Germinal center (tissue), 1 donor: Measurements from ENCODE around the gene PRSS12.
A peak's percentile ranks its signal among the peaks of the same experiment; 100 is the strongest.
"Not testable (repeated sequence)": the region's sequence is repeated elsewhere in the genome, so short reads cannot be mapped to it uniquely, and the experiment has no call there.

Experiments
- DNase-seq: peaks from one replicate; pipeline ENCODE4 v3.0.0; 2012; ENCODE audit warnings: mixed read lengths, low spot score

PRSS12 gene, protein sequence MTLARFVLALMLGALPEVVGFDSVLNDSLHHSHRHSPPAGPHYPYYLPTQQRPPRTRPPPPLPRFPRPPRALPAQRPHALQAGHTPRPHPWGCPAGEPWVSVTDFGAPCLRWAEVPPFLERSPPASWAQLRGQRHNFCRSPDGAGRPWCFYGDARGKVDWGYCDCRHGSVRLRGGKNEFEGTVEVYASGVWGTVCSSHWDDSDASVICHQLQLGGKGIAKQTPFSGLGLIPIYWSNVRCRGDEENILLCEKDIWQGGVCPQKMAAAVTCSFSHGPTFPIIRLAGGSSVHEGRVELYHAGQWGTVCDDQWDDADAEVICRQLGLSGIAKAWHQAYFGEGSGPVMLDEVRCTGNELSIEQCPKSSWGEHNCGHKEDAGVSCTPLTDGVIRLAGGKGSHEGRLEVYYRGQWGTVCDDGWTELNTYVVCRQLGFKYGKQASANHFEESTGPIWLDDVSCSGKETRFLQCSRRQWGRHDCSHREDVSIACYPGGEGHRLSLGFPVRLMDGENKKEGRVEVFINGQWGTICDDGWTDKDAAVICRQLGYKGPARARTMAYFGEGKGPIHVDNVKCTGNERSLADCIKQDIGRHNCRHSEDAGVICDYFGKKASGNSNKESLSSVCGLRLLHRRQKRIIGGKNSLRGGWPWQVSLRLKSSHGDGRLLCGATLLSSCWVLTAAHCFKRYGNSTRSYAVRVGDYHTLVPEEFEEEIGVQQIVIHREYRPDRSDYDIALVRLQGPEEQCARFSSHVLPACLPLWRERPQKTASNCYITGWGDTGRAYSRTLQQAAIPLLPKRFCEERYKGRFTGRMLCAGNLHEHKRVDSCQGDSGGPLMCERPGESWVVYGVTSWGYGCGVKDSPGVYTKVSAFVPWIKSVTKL

DNA sequence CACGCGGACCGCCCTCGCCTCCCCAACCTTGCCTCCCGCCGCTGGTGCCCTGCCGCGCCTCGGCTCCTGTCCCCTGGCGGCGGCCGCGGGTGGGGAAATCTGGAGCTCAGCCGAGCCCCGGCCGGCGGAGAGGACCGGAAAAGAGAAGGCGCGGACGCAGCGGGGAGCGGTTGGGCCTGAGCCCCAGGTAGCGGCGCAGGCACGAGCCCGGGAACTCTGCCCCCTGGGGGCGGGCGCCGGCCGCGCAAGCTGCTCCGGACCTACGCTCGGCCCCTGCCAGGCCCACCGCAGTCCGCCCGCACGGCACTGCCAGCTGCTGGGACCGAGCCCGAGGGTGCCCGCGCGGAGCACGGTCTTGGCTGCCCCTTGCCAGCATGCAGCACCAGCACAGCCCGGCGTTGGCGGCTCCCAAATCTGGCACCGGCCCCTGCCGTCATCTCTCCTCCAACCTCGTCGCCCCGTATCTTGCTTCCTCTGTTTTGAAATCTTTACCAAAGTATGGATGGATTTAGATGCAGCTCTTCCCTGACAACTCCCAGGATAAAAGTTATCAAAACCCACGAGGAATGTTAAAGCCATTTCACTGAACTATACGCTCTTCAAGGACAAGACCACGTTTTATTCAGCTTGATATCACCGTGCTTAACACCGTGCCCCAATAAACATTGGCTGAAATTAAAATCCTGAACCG lies at the start of gene PRSS12:
TSS of gene PRSS12 (minus strand) at position 161 of the 691 bp plus-strand sequence. CDS start 283 bp downstream, outside the sequence.
- DNase-seq, result peak; percentile 79

DNA sequence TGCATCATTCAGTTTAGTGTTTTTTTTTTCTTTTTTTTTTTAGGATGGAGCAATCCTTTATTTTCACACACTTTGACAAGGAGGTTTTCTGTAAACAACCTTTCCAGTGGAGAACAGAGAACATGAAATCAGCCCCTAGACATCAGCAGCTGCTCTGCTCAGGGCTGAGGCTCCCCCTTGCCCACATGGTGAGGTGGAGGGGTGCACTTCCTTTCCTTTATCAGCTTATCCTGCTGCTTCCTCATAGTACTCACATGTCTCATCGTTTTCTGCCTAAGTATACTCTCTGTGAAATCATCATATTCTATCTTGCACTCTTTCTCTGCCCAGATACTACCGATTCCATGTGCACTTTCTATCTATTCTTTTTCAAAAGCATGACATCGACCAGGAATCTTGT lies 47.6 kb upstream of the PRSS12 start:
- DNase-seq, result no peak

DNA sequence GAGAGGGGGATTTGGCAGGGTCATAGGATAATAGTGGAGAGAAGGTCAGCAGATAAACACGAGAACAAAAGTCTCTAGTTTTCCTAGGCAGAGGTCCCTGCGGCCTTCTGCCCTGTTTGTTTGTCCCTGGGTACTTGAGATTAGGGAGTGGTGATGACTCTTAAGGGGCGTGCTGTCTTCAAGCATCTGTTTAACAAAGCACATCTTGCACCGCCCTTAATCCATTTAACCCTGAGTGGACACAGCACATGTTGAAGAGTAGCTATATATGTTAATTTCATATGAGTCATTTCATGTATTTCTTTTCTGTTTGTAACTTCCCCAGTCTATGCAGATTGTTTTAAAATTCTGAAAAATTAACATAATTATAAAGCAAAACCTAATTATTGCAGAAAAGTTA lies 47.1 kb upstream of the PRSS12 start:
- not testable (repeated sequence) for DNase-seq

DNA sequence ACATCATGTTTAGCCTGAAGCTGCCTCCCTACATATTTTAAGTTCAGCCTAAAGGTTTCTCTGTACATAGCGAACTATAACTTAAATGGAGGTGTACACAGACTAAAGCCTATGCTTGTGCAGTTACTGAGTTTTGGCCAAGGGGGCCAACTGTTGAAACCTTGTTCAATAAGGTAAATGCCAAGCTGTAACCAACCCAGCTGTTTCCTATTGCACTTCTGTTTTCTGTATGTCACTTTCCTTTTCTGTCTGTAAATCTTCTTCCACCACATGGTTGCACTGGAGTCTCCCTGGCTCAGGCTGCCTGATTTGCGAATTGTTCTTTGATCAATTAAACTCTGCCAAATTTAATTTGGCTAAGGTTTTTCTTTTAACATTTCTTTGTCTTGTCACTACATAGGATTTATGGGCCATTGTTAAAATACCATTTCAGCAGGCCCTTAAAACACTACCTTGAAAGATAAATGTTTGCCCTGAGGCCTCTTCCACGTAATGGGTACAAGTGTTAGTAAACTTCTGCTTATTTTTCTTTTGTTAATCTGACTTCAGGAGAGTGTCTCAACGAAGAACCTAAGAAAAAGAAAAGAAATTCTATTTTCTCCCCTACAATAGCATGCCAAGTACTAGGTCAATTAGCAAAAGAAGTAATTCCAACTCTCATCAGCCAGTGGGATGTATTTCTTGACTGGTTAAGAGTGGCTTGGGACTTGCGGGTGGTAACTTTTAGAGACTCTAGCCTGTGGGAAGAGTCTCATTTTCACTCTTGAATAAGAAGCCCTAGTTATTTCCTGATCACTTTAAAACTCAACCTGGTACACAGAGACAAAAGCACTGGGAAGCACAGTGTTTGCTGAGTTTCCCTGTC lies 45.7 kb upstream of the PRSS12 start:
- no peak for DNase-seq

DNA sequence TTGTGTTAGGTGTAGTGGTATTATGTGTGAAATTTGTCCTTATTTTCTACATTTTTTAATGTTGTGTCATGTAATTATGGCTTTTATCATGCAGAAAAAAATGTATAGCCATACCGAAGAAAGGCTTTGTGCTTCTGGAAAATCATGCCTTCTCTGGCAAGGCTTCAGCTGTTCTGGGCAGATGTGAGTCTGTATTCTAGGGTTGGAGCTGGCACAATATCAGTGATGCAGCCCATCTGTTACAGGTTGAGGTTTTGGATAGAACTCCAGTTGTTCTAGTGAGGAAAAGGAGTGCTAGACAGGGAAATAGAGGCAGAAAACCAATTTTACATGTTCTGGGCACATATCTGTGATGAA lies 44.8 kb upstream of the PRSS12 start:
- DNase-seq, result no peak

DNA sequence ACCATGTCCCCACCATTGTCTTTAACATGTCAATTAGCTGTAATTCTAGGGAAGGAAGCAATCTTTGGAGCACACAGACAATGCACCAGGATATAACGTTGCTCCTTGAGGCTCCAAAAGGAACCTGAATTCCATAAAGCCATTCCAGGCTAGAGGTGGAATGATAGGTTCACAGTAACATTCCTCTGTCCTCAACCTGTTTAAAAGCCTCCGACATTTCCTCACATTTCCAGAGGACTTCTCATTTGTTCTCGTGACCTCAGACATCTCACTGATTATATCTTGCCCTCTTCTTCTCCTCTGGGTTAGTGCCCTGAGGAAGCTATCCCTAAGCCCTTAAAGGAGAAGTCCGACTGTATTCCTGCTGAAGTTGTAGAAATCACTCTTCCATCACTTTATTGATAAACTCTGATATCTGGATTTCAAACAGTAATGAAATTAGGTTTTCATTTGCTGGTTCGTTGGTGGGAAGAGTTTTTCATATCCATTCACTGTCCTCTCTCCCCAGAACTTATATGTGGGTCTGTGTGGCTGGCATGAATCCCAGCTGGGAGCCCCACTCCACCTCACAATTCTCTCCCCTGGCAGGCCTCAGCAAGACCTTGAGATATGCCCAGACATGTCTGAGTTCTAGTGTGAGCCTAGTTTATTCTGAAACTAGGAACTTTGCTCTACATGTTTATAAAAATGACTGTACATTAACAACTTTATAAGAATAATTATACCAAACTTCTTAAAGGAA lies 44.2 kb upstream of the PRSS12 start:
- no peak for DNase-seq

DNA sequence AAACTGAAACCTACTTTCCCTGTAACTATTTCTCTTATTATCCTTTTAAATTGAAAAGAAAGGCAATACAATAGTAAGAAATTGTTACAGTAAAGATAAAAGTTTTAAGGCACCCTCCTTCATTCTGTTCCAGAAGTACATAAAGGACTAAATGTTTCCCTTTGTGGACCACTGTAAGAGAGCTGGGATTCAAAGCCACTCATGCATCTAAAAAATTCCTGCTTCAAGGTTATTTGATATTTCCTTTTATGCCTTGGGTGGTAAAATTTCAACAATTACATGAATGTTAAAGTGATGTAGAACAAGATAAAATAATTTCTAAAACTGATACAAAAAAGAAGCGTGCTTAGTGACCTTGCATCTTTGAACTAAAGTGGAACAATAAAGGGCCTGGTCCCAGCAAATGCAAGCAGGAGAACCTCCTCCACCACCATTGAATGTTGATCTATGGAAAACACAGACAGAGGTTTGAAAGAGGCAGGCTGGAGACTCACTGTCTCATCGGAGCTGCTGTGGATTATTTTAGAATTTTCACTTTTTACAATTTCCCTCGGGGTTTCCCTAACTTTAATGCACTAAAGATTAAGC lies 42.3 kb upstream of the PRSS12 start:
- no peak for DNase-seq

DNA sequence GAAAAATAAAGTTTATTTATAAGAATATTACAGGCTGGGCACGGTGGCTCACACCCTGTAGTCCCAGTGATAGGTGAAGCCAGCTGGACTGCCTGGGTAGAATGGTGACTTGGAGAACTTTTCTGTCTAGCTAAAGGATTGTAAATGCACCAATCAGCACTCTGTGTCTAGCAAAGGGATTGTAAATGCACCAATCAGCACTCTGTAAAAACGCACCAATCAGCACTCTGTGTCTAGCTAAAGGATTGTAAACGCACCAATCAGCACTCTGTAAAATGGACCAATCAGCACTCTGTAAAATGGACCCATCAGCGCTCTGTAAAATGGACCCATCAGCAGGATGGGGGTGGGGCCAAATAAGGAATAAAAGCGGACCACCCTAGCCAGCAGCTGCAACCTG lies 39.7 kb upstream of the PRSS12 start:
- DNase-seq, result not testable (repeated sequence)

DNA sequence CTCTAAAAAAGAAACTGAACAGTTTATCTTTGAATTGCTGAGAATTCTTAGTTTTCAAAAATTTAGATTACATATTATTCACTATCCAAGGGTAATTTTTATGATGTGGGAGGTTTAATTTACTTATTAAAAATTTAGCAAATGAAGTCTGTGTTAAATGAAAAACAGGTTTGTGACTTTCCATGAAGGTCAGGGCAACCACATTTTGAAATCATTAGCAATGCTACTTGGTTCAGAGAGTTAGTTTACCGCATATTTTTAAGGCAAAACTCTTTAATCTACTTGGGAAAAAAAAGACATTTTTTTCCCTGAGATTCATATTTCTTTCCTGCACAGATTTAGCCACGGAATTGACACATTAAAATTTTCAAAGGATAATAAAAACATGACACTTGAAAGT lies 37.3 kb upstream of the PRSS12 start:
- DNase-seq, result no peak

DNA sequence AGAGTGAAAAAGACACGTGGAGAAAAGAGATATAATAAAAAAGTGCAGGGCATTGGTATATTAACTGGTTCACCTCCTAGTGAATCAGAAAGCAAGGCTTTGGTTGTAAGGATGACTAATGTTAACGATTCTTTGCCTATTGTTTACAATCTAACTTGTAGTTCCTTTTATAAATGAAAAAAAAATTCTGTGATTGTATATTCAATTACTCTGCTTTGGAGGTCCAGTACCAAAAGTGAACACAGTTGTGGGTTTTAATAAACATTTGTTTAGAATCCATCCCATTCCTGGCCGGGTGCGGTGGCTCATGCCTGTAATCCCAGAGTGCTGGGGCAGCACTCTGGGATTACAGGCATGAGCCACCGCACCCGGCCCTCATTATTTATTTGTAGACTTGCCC lies 36.9 kb upstream of the PRSS12 start:
- no peak for DNase-seq

DNA sequence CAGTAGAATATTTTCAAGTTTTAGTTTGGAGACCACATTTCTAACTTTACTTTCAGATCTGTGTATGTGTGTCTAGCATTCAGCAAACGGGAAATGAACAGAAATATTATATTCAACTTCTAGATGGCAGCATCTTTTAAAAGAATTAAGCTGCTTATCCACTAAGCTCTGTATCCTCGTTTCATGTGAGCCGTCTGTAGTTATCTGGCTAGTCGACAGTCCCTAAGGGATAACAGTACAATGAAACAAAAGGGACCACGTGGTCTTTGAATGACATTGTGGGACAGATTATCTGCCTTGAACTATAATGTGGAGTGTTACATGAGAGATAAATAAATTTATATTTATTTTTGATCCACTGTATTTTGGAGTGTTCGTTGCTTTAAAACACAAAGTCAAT lies 35.8 kb upstream of the PRSS12 start:
- DNase-seq, result no peak

DNA sequence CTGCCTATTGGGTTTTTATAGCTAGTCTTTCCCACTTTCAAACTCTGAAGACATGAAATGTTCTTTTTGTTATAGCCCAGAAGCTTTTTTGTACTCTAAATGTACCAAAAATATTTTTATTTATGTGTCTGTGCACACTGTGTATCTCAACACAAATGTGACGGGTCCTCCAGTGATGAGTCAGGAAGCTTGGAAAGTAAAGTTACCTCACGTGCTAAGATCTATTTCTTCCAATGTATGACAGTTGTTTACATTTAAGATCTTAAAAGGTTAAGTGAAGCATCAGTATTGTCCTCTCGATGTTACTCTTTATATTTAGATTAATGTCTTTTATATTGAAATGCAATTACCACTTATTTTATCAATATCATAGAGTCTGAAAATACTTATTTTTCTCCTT lies 29.1 kb upstream of the PRSS12 start:
- no peak for DNase-seq

DNA sequence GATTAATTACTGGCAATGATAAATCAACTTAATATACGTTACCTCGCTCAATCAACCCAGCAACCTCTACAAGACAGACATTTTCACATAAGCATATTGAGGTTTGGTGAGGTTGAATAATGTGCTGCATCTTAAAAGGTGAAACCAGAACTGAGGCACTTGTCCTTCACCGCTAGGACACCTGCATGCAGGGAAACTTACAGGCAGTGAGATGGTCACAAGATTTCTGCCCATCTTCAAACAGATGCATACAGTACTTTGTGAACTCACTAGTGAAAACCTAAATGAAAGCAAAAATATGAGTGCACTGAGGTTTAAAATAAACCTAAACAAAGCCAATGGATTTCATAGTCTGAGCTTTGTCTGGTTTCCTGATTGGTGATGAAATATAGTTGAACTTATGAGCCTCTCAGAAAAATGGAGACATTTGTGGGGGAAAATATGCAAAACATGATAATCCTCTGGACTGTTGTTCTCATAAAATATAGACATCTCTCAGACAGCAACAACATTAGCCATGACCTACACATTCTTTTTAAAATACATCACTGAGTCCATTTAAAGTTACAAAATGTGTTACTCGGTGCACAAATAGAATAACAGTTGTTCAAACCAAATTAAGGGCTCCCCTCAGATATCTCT lies 20.9 kb upstream of the PRSS12 start:
- no peak for DNase-seq

DNA sequence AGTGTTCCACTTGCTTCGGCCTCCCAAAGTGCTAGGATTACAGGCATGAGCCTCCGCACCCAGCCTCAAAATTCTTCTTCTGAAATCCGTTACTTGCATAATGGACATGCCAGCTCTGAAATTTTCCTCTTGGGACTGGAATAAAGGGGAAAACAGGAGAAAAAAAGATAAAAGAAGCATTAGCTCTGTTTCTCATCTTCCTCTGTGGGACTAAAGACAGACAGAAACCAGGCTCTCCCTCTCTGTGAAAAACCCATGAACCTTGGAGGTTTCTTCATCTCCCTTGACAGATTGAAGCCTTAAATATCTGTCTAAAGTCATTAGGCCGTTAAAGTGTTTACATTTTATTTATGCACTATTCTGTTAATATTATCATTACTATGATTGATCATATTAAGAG lies 19.4 kb upstream of the PRSS12 start:
- DNase-seq, result no peak

DNA sequence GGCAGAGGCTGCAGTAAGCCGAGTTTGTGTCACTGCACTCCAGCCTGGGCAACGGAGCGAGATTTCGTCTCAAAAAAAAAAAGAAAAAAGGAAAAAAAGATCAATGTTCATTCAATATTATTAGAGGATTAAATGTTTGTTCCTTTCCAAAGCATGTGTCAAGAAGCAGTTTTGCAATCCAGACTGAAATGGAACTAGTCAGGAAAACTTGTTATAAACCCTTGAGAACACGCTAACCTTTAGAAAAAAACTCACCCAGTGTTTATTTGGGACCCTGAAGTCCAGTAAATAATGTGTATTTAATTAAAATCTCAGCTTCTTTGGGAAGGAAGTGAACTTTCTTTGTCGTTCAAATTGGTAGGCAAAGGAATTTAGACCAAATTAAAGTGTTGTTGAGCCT lies 16.4 kb upstream of the PRSS12 start:
- no peak for DNase-seq

DNA sequence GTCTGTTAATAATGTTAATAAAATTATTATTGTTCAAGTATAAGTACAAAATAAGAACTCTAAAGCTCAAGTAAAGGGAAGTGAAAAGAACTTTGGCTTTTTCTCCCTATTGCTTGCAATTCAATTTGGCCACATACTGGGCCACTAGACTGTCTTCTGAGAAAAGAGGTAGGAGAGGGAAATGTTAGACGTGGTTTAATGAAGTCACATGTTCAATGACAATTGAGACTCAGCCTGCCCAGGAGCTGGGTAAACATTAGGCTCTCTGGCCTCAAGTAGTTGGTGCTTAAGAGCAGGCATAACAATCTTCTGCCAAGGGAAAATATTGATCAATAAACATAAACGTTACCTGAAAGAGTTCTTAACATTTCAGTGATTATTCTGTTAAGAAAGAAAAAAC lies 15.1 kb upstream of the PRSS12 start:
- no peak for DNase-seq

DNA sequence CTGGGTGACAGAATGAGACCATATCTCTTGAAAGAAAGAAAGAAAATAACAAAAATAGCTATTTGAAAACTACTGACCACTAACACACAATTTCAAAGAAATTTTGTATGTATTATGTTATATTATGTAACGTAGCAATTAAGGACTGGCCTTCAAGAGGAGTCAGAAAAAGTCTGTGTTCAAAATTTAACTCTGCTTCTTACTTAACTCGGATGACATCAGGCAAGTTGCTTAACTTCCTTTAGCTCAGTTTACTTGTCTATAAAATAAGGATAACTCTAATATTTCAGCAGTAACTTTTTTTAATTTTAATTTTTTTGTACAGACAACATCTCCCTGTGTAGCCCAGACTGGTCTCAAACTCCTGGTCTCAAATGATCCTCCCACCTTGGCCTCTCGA lies 14.6 kb upstream of the PRSS12 start:
- DNase-seq, result no peak

DNA sequence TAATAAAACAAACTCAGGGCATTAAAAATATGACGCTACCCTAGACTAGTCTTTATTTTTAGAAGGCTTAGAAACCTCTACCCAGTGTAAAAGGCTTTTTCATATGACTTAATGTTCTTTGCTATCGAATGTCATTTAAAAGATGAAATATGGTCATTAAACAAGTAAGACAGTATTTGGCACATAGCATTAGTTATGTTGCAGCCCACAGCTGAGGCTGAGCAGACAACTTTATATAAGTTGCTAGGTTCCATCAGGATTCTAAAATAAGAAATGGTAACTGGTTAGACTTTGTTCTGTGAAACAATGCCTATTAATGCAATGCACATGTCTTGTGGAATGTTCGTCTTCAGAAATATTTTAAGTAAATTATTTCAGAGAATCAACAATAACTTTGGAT lies 10.4 kb upstream of the PRSS12 start:
- no peak for DNase-seq

DNA sequence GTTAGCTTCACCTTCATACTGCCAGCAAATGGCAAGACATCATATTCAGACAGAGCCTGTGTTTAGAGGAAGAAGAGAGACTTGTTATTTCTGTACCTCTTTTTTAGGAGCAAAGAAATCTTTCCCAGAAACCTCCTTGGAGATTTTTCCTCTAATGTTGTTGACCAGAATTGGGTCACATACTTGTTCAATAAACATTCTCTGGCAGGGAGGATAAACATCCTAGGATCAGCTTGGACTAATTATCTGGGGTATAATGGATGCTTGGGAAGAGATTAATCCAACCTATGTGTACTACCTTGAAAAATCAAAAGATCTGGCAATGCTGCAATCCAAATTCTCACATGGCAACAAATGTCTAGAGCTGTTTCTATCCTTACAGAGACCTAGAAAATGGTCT lies 8.4 kb upstream of the PRSS12 start:
- no peak for DNase-seq

DNA sequence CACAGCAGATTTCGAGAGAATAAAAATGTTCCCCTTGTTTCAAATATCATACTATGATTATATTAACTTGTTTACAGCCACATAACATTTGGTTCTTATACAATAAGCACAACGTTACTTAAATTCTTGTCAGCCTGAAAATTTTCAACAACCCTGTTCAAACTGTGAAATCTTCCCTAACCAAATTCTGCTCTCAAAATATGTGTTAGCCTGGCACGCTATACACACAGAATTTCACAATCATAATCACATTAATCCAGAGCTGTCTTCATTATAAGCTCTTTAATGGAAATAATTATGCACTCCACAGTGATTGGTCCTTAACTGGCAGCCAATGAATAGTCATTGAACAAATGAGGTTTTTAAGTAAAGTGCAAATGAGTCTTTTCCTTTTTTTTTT lies 7.3 kb upstream of the PRSS12 start:
- DNase-seq, result no peak
